GM12892 (cell line): Measurements from ENCODE around the gene MALL.
"Not testable (repeated sequence)": the region's sequence is repeated elsewhere in the genome, so short reads cannot be mapped to it uniquely, and the experiment has no call there.

ENCODE experiments used
- POLR2A ChIP-seq: IDR thresholded peaks from 2 replicates; pipeline ENCODE4 v1.6.1; 2011; ENCODE audit warnings: low read depth, low read length, control low read depth
- POLR2AphosphoS5 ChIP-seq: IDR thresholded peaks from 2 replicates; pipeline ENCODE4 v1.6.1; 2011; ENCODE audit warnings: low read depth, low read length, control low read depth
- TAF1 ChIP-seq: IDR thresholded peaks from 2 replicates; pipeline ENCODE4 v1.6.1; 2011; ENCODE audit warnings: low read depth, mild to moderate bottlenecking, control low read depth, low read length, borderline replicate concordance

- not testable (repeated sequence) for TF ChIP-seq POLR2AphosphoS5, POLR2A, TAF1
Observed at GRCh38 chr2:110090164-110090563, 25.5 kb downstream of the MALL start.
